K562 (cell line): ENCODE measurements around the gene RASIP1. TPM values are rescaled to one million over a fixed set of nuclear protein-coding genes. Genes with fewer than 3 reads are reported as not detected.

Source experiments
- BCOR ChIP-seq: fragments of 450-650 bp; IDR thresholded peaks from 2 replicates; pipeline ENCODE4 v1.6.1; 2016
- BRD9 ChIP-seq: fragments of 450-650 bp; IDR thresholded peaks from 2 replicates; pipeline ENCODE4 v1.6.1; 2018; ENCODE audit warnings: low read depth; ENCODE audit not compliant: partially characterized antibody
- CREB1 ChIP-seq, 2 experiments: sonication (generic) in 1 of 2; formaldehyde crosslinking in 1 of 2; IDR thresholded peaks; 2 replicates each; pipeline versions ENCODE4 v1.6.1 to v1.8.0; 2012 to 2022; ENCODE audit warnings: inconsistent platforms in 1 of 2, mild to moderate bottlenecking in 1 of 2, missing genetic modification reagents in 1 of 2, moderate library complexity in 1 of 2
- DDX20 ChIP-seq: fragments of 450-650 bp; IDR thresholded peaks from 2 replicates; pipeline ENCODE4 v1.6.1; 2016; ENCODE audit warnings: missing genetic modification characterization, low read depth, mild to moderate bottlenecking, missing compliant biosample characterization, moderate library complexity
- ETS1 ChIP-seq: conservative IDR thresholded peaks from 2 replicates; pipeline ENCODE4 v1.6.1; 2011; ENCODE audit warnings: low read depth, mild to moderate bottlenecking, low read length; ENCODE audit not compliant: control insufficient read depth
- EWSR1 ChIP-seq: fragments of 450-650 bp; IDR thresholded peaks from 2 replicates; pipeline ENCODE4 v1.6.1; 2018; ENCODE audit warnings: borderline replicate concordance, mild to moderate bottlenecking, low read depth, moderate library complexity; ENCODE audit not compliant: partially characterized antibody
- HMGN3 ChIP-seq: IDR thresholded peaks from 2 replicates; pipeline ENCODE4 v1.6.1; 2011; ENCODE audit warnings: borderline replicate concordance, low read depth, mild to moderate bottlenecking, mixed read lengths, low read length; ENCODE audit not compliant: insufficient read length; ENCODE audit errors: extremely low read depth
- MEIS2 ChIP-seq: fragments of 450-650 bp; IDR thresholded peaks from 2 replicates; pipeline ENCODE4 v1.6.1; 2014; ENCODE audit warnings: mild to moderate bottlenecking; ENCODE audit not compliant: partially characterized antibody
- MTA3 ChIP-seq: fragments of 450-650 bp; formaldehyde crosslinking; IDR thresholded peaks from 2 replicates; pipeline ENCODE4 v1.6.1; 2017; ENCODE audit warnings: mild to moderate bottlenecking, borderline replicate concordance
- NCOA2 ChIP-seq, 2 experiments: fragments of 450-650 bp; IDR thresholded peaks; 2 replicates each; pipeline ENCODE4 v1.6.1; 2018; ENCODE audit warnings: mild to moderate bottlenecking in 2 of 2, moderate library complexity in 1 of 2; ENCODE audit not compliant: partially characterized antibody in 2 of 2
- NCOR1 ChIP-seq: fragments of 450-650 bp; IDR thresholded peaks from 2 replicates; pipeline ENCODE4 v1.6.1; 2016; ENCODE audit warnings: mild to moderate bottlenecking, moderate library complexity
- PURB ChIP-seq: sonication (generic); formaldehyde crosslinking; IDR thresholded peaks from 2 replicates; pipeline ENCODE4 v1.9.0; 2021; ENCODE audit warnings: low read depth, mild to moderate bottlenecking, missing genetic modification reagents
- RBBP5 ChIP-seq: fragments of 200-600 bp; sonication (generic); IDR thresholded peaks from 2 replicates; pipeline ENCODE4 v1.6.1; 2012; ENCODE audit warnings: borderline replicate concordance, mild to moderate bottlenecking, low read length, control low read depth, inconsistent platforms; ENCODE audit not compliant: insufficient read depth, poor library complexity, severe bottlenecking
- SAFB ChIP-seq: fragments of 200-400 bp; formaldehyde crosslinking; IDR thresholded peaks from 2 replicates; pipeline ENCODE4 v1.6.1; 2017; ENCODE audit warnings: low read depth, low read length, borderline replicate concordance
- SLC30A9 ChIP-seq: fragments of 250-450 bp; sonication (Bioruptor Pico); IDR thresholded peaks from 2 replicates; pipeline ENCODE4 v1.8.0; 2022; ENCODE audit warnings: mild to moderate bottlenecking, moderate library complexity
- ZNF280A ChIP-seq: fragments of 450-650 bp; IDR thresholded peaks from 2 replicates; pipeline ENCODE4 v1.6.1; 2018; ENCODE audit warnings: mild to moderate bottlenecking, low read depth; ENCODE audit not compliant: partially characterized antibody
- ZNF75A ChIP-seq: fragments of 450-650 bp; formaldehyde crosslinking; IDR thresholded peaks from 2 replicates; pipeline ENCODE4 v1.4.0; 2020; ENCODE audit warnings: mild to moderate bottlenecking
- polyA plus RNA-seq, 8 experiments: library from polyadenylated mRNA; depleted of rRNA in 4 of 8; stranded (reverse) in 5 of 8; unstranded in 3 of 8; fragments of >200 nt; fragmentation: Nextera tagmentation in 2 of 8; fragmentation: Illumina TruSeq in 1 of 8; extraction: Ambion mirVana in 2 of 8; extraction: Trizol in 1 of 8; gene quantifications; 2 replicates each; pipeline versions ENCODE4 v1.2.1 to v1.2.3, GENCODE V29; 2011 to 2014; ENCODE audit warnings: inconsistent platforms in 1 of 8, missing spikeins in 1 of 8
- total RNA-seq, 7 experiments: library from RNA; depleted of rRNA in 6 of 7; stranded (reverse); fragments of >200 nt in 6 of 7; fragmentation: Illumina TruSeq in 2 of 7; extraction: Trizol in 2 of 7; gene quantifications; 2 replicates each; pipeline versions ENCODE4 v1.2.1 to v1.2.3, GENCODE V29; 2011 to 2021; ENCODE audit warnings: low replicate concordance in 1 of 7
- TF ChIP-seq, protein P1 (sequence below), 3 experiments: fragments of 200-800 bp in 1 of 3; sonication (Bioruptor generic) in 1 of 3; sonication (generic) in 1 of 3; formaldehyde crosslinking in 1 of 3; IDR thresholded peaks; 2 replicates each; pipeline versions ENCODE4 v1.6.1 to v1.8.0; 2016 to 2022; ENCODE audit warnings: mild to moderate bottlenecking in 2 of 3, missing compliant biosample characterization in 2 of 3, missing genetic modification characterization in 2 of 3, missing genetic modification reagents in 1 of 3

Gene RASIP1
- total and polyA plus RNA-seq, 9 of the 15 experiments (the other 6 are each of a cell fraction or from before 2014, with no cell fraction given), result 0.20 to 4.7 (median 1.5) TPM

DNA sequence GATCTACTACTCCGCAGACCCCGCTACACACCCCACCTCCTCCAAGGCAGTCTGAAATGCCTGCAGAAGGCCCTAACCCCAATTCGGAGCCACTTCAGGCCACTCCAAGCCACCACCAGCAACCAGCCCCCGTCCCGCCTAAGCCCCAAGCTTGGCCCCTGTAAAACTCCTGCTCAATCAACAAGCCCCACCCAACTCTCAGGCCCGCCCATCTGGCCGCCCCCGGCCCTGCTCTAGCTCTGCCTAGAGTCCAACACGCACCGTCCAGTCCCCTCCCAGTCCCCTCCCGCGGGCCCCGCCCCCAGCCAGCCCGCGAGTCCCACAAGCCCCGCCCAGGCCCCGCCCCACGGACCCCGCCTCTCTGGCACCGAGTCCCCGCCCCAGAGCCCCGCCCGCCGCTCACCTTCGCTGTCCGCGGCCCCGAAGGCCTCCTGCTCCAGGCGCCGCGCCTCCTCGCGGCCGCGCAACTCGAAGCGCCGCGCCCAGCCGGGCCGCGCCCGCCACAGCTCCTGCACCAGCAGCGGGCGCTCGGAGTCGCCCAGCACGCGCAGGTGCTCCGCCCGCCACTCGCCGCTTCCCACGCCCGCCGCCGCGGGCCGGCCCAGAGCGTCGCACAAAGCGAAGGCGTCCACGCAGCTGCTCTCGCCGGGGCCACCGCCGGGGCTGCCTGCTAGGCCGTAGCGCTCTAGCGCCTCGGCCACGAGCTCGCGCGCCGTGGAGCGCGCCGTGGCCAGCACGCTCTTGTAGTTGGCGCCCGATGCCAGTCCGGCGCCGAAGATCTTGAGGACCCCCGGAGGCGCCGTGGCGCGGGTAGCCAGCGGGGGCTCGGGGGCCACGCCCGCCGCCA lies 1.6 kb downstream of the RASIP1 start (continued):
- no peak for TF ChIP-seq BRD9
- TF ChIP-seq SAFB, result peak; percentile 93
- TF ChIP-seq EWSR1, result no peak
- peak; percentile 86 for TF ChIP-seq MTA3
- peak; percentile 75 for TF ChIP-seq ETS1
- peak; percentile 79 for TF ChIP-seq HMGN3
- TF ChIP-seq NCOR1, result no peak
- TF ChIP-seq ZNF280A, result no peak
- TF ChIP-seq DDX20 (tag), result no peak
- TF ChIP-seq ZNF75A (CRISPR knock-in tag), result no peak
- peak; percentile 12 for TF ChIP-seq MEIS2
- TF ChIP-seq, protein P1, sequence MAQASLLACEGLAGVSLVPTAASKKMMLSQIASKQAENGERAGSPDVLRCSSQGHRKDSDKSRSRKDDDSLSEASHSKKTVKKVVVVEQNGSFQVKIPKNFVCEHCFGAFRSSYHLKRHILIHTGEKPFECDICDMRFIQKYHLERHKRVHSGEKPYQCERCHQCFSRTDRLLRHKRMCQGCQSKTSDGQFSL (CRISPR knock-in tag; IDR thresholded peaks at IDR 0.05), result 0 out of 2 replicates have a peak, but pooled peaks have one; percentile 46
- TF ChIP-seq, protein P1 (tag; IDR thresholded peaks at IDR 0.05), result no peak
- TF ChIP-seq PURB (CRISPR knock-in tag), result no peak
- no peak for TF ChIP-seq NCOA2 (IDR thresholded peaks at IDR 0.05; ENCODE audit: partially characterized antibody in 2 of 2)
- TF ChIP-seq SLC30A9 (CRISPR knock-in tag), result 0 out of 2 replicates have a peak, but pooled peaks have one; percentile 13
- TF ChIP-seq CREB1 (IDR thresholded peaks at IDR 0.05), result peak; percentile 48; the same call in 1 of the 2 replicates
- TF ChIP-seq CREB1 (CRISPR knock-in tag; IDR thresholded peaks at IDR 0.05), result no peak
- peak; percentile 75 for TF ChIP-seq RBBP5
- no peak for TF ChIP-seq BCOR
